Measurements from ENCODE around the gene TTC39A.

TTC39A gene

DNA sequence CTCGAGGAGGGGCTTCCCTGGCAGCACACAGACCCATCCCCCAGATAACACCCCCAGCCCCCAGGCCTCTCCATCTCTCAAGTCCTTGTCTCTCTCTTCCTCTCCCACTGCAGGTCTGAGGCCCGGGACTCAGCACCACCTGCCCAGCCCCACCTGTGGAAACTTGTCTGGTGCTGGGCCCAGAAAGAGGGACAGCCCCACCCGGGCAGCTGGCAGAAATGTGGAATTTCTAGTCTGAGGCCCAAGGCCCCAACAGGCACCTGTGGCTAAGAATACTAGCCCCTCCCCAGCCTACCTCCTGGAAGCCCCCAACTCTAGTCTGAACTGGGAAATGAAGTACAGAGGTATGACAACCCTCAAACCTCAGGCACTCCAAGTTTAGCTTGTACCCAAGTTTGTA, 15.4 kb downstream of the TTC39A start:
- DNase-seq (ENCODE audit: low read depth in 2 of 2), result no peak

DNA sequence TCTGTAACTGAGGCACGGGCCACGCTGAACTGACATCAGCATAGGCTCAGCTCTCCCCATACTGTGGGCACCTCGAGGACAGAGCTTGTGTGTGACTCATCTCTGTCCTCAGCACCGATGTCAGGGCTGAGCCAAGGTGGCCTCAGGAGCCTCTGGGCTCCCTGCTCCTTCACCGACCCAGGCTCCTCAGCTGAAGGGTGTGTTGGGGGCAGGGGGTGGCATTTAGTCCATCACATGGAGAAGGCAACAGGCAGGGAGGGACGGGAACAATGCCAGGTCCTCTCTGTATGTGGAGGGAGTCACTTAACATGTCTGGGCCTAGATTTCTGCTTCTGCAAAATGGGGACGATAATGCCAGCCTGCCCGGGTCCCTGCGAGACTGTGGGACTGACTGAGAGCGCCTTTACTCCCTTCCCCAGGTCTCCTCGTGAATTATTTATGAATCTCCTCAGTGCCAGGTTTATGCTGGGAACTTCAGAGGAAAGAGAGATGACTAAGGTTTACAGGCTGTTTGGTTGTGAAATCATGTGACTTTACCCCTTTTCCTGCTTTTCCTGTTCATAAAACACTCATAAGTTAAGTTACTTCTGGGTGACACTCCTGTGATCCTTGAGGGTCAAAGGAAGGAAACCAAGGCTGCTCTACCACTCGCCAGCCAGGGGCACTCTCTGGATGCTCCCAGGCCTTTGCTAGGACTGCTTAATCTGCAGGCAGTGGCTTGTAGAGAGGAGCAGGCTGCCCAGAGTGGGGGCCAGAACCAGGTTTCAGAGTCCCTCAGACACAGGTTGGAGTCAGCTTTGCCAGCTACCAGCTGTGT, 16.2 kb downstream of the TTC39A start:
- DNase-seq (ENCODE audit: low read depth in 2 of 2), result no peak

DNA sequence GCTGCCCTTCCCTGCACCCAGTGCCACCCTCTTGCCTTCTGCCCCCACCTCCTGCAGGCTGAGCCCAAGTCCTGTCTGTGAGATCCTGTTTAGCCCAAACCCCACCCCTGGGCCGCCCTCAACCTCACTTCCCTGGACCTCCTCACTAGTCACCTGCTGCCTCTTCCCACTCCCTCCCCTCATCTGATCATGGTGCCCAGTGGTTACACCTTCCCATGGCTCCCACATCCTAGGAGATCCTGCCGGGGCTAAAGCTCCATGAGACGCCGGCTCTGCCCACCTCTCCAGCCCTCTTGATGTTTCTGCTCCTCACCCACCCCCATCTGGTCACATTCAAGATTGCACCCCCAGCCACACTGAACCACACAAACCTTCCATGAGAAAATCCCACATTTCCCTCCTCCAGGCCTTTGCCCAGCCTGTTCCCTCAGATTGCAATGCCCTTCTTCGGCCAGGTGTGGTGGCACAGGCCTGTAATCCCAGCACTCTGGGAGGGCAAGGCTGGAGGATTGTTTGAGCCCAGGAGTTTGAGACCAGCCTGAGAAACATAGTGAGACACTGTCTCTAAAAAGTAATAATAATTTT, 17.0 kb downstream of the TTC39A start:
- DNase-seq (ENCODE audit: low read depth in 2 of 2), result no peak

DNA sequence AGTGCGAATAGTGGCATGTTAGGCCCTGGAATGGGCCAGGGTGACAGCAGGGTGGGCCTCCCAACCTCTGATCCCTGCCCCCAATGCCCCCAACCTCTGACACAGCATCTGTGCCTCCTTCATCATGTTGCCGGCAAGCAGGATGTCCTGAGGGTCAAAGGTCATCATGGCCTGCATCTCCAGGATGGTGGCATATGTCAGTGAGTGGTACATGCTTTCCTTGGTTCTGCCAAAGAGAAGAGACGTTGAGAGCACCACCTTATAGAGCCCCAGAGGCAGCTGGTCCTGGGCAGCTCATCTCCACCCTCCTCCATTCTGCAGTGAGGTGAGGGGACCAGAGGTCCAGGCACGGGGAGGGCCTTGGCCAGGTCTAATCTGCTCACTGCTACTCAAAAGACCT, 17.6 kb downstream of the TTC39A start:
- DNase-seq (ENCODE audit: low read depth in 2 of 2), result no peak

DNA sequence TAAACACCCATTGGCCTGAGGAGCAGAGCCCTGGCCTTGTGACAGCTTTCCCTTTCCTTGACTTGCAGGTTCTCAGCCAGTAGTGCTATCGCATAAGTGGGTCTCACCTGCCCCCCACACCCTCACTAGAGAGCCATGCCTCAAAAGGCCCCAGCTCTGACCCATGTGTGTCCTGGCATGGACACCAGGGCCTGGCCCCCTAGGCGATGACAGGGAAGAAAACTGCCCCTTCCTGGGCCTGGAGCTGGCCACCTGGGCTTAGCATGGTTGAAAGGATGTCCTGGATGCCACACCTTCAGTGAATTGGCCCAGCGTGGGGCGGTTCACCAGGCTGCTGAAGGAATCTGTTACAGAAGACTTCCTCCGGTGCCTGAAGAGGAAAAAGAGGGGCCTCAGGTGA, 18.5 kb downstream of the TTC39A start:
- DNase-seq (ENCODE audit: low read depth in 2 of 2), result no peak

DNA sequence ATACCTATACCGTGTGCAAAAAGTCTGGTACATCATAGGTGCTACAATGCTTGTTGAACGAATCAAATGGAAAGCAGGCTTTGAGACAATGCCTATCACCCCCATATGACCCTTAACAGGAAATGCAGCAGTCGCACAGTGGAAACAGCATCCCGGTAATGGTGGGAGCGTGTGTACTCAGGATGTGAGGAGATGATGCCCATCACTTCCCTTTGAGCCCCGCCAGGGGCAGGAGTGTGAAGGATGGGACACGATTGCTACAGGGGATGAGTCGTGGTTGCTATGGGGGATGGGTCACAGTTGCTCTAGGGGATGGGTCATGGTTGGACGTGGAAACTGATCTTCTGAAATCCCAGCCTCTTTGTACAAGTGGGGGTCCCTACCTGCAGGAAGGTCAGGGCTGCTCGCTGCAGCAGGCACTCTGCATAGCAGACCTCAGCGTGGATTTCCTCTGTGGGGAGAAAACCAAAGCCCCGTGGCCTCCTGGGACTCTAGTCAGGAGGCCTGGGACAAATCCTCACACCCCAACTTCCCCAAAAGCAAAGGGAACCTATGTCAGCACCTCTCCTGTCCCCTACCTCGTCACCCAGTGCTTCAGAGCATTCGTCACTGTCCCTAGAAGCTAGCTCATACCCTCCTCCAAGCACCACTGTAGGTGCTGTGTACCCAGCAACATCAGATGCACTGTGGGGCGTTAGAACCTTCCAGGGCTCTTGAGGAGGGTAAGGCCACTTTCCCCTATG, 19.3 kb downstream of the TTC39A start:
- DNase-seq (ENCODE audit: low read depth in 2 of 2), result no peak

DNA sequence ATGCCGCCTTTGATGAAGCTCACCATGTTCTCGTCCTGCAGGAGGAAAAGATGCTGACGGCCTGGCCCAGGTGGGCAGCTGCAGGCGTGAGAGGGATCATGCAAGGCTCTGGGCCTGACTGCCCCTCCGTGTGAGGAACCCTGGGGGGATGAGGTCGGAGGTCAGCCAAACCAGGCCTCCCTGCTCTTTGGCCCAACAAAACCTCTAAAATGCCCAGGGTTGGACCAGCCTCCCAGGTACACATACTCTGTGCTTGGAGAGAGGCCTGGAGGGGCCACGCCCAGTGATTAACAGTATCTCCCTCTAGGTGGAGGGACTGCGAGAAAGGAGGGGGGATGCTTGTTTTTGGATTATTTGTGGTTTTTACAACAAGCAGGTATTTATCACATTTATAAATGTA, 21.1 kb downstream of the TTC39A start:
- DNase-seq (ENCODE audit: low read depth in 2 of 2), result no peak

DNA sequence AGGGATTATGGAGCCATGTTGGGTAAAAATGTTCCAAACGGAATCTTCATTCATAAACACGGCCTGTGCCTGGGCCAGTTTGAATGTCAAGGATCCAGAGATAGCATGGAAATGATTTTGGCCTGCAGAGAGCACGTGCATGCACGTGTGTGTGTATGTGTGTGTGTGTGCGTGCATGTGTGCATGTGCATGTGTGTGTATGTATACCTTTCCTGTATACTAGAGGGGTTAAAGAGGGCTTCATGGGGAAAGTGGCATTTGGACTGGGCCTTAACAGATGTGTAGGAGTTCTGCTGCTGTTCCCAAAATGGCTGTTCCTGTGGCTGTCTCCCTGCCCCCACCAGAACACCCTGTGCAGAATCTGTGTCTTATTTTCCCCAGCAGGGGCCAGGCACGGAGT, 21.7 kb downstream of the TTC39A start:
- no peak for DNase-seq (ENCODE audit: low read depth in 2 of 2)

DNA sequence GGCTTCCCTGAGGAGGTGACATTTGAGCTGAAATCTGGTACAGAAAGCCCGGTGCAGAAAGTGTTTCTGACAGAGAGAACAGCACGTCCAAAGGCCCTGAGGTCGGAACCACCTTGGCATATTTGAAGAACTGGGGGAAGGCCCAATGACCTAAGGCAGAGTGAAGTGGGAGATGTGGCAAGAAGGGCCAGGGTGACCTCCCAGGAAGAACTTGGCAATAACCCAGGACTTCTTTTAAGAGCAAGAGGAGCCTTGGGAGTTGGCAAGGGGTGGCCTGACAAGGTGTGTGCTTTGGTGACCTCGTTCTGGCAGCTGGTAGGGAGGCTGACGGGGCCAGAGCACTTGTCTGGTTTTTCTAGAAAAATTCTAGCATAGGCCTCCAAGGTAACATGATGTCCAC, 23.4 kb downstream of the TTC39A start:
- DNase-seq (ENCODE audit: low read depth in 2 of 2), result no peak

DNA sequence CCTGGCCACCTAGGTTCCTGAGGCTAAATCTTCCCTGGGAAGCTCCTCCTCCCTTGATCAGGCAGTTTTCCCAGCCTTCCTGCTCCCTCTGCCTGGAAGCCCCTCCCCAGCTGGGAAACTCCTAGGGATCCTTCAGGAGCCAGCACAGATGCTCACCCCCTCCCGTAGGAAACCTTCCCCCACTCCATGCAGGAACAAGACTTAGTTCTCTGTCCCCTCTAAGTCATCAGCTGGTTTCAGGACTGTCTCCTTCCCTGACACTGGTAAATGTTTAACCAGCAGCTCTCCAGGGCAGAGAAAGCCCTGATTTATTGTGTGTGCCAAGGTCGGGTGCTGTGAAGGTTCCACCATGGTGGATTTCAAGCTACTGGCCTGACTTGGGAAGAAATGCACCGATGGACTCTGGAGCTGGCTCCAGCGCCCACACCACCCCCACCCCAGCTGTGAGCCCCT, 25.0 kb downstream of the TTC39A start:
- DNase-seq (ENCODE audit: low read depth in 2 of 2), result no peak

DNA sequence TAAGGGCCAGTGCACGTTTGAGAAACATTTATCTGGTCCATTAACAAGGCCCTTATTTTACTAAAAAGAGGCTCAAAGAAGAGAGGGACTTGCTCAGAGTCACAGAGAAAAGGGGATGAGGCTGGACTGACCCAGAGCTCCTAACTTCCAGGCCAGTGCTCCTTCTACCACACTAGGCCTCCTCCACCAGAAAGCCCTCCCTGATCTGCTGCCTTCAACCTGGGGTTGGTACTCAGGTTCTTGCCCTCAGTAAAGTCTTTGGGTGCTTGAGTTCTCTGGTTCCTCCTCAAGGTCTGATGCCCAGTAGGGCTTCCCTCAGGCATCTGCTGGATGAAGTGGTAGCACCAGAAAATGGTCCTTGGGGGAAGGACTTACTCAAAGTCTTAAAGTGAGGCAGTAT, 26.0 kb downstream of the TTC39A start:
- no peak for DNase-seq (ENCODE audit: low read depth in 2 of 2)

DNA sequence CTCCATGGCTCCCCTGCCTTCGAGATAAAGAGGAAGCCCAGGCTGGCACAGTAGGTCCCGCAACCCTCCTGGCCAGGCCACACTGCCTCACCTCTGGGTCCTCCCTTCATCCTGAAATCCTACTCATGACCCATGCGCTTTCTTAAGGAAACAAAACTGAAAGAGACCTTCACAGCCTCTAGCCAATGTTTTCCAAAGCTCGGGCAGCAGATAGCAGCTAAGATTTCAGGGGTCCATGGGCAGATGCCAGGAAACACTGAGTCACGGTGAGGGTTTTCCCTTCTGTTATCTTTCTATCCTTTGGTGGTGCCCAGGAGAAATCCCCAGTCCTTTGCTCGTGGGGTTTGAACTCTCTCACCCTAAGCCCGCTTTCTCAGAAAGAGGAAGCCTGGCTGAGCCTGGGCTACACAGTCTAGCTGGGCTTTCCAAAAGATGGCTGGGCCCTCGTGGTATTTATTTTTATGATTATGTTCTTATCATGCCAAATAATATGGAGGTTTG, 26.6 kb downstream of the TTC39A start:
- peak in 1 of 2 experiments; percentile 40 for DNase-seq (ENCODE audit: low read depth in 2 of 2)

DNA sequence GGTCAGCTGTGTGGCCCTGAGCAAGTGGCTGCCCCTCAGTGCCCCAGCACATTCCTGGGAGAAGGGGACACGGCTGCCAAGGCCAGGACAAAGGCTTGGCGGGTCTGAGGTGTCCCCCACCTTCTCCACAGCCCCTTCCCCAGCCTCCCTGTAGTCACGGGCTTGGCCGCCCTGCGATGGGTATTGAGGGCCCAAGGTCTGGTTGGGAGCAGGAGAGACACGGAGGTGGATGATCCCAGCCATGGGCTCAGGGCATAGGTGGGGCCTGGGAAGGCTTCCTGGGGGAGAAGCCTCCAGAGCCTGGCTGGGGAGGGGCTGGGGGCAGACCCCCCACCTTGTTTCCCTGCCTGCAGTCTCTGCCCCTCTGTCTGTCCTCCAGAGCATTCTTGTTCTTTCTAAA, 27.0 kb downstream of the TTC39A start:
- no peak for DNase-seq (ENCODE audit: low read depth in 2 of 2)

DNA sequence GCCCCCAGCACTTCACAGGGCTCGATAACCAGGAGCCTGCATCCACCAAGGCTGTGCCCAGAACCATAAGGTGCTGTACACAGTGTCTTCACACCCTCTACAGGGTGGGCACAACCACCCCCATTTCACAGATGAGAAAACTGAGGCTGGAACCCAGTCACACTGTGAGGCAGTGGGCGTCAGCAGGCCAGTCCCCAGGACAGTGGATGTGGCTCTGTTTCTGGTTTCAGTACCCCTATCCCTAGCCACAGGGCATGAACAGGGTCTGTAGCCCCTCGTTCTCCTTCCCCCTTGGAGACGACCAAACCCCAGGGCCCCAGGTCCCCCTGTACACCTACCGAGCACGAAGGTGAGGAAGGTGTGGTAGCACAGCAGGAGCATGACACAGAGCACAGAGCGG, 27.6 kb downstream of the TTC39A start:
- no peak for DNase-seq (ENCODE audit: low read depth in 2 of 2)

DNA sequence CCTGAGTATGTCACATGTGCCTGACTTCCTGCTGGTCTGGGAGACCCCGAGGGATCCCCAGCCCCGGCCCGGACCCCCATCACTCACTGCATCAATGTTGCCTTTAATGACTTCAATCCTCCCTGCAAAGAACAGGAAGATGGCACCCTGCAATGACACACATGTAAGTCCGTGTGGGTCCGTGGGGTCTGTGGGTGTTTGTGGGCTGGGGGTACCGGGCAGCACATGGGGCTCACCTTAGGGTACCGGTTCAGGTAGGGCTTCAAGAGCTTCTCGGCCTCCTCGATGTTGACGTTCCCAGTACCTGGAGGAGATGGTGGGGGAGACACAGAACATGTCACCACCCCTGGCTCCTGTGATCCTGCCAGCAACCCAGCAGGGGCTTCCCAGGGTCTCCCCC, 28.1 kb downstream of the TTC39A start:
- no peak for DNase-seq (ENCODE audit: low read depth in 2 of 2)

DNA sequence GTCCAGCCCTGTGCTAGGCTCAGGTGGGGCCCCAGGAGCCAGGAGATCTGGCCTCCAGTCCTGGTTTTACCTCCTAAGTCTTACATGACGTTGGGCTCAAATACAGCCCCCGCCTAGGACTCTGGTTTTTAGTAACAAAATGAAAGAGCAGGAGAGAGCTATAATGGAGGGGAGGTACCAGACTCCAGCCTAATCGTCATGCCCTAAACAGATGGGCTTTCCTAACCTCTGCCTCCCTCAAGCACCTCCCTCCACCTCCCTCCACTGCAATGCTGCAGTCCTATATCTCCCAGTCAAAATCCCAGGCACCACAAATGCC, 28.6 kb downstream of the TTC39A start:
- DNase-seq (ENCODE audit: low read depth in 2 of 2), result no peak

DNA sequence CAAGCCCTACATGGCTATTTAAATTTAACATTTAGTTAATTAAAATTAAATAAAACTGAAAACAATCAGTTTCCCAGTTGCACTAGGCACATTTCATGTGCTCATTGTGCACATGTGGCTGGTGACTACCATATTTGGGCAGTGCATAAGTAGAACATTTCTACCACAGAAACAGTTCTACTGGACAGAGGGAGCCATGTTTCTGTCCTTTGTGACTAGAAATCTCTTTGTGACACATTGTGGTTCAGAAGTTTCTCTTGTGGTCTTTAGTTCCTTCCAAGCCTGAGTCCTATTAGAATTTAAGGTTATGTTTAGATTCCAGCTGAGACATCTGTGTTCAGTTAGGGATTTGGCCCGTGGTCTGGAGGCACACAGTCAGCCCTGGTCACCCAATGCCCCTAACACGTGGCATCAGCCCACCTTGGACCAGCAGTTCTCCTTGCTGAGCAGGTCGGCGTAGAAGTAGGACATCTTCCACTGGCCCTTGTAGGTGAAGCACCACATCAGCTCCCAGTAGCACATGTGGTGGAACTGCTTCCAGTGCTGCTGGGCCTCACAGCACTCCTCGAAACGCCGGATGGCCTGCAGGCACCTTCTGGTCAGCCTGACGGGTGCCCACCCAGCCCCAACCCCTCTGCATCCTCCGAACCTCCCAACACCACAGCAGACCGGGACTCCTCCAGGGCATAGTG, 29.1 kb downstream of the TTC39A start:
- DNase-seq (ENCODE audit: low read depth in 2 of 2), result no peak

DNA sequence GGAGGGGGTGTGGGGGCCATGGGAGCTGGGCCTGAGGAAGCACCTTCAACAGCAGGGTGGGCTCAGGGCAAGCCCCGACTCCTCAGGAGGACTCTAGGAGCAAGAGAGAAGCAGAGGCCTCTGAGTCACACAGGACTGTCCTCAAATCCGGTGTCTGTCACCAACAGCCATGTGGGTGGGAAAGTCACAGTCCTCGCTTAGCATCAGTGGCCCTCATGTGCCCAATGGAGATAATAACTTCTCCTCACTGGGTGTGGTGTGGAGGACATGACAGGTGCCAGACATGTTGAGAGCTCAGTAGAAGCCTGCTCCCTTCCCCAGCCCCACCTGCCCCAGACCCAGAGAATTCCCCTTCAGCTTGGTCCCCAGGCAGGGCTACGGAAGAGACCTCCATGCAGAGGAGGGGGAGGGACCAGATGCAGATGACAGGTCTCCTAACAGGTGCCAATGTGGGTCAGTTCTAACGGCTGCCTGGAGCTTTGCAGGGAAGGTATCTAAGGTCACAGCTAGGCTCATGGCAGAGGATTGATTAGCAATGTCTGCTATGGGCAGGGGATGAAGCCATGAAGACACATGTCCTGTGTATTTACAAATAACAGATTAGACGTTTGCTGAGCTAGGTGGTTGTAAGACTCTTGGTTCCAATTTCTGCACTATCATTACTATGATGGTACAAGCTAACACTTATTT, 30.2 kb downstream of the TTC39A start:
- no peak for DNase-seq (ENCODE audit: low read depth in 2 of 2)

DNA sequence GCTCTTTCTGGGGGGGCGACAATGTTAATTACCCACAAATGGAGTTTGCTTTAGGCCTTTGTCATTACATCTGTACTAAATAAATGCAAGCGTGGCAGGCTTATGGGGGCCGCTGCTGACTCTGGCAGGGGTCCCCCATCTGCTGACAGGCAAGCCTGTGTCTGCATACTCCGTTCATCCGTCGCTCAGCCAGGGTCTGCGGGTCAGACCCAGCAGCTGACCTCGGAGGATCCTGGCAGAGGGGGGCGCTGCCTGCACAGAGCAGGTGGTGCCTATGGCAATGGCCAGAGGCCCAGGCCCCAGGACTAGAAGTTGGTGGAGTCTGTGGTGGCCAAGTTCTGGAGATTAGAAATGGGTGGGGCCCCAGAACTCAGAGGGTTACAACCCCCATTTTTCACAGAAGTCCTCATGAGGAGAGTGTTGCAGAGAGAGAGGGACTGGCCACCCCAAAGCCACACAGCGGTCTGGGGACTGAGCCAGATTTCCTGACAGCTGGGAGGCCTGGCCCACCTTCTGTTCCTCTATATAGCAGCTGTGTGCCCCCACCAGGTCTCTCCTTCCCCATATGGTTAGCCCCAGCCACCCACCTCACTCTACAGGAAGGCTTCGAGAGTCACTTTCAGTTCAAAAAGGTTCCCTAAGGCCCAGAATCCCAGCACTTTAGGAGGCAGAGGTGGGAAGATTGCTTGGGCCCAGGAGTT, 31.0 kb downstream of the TTC39A start:
- DNase-seq (ENCODE audit: low read depth in 2 of 2), result no peak

DNA sequence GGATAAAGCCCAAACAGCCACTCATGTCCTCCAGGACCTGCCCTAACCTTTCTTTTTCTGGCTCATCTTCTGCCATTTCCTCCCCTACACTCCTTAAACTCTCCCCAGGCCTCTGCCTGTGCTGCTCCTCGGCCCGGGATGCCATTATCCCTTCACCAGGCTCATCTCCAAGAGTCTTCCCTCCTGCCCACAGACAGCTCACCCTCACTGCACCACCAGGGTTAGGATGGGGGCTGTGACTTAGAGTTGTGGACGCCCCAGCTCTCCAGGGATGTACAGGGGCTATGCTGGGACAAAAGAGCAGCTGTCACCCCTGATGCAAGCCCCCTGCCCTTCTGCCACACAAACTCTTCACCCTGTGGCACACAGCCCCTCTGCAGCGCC, 32.0 kb downstream of the TTC39A start:
- DNase-seq (ENCODE audit: low read depth in 2 of 2), result no peak

Data from stimulated activated CD4-positive, alpha-beta T cell treated with anti-CD3 and anti-CD28 coated beads, Interleukin-12 subunit alpha, Interleukin-12 subunit beta, amount 100 ng/mL, for 24 hours (primary cell).